Measurements from ENCODE around the gene KLK2. TPM values are rescaled to one million over a fixed set of nuclear protein-coding genes. Genes with fewer than 3 reads are reported as not detected.

KLK2 gene
- total RNA-seq, 2 donors from 2014 or later: 3,344 to 10,024 TPM

DNA sequence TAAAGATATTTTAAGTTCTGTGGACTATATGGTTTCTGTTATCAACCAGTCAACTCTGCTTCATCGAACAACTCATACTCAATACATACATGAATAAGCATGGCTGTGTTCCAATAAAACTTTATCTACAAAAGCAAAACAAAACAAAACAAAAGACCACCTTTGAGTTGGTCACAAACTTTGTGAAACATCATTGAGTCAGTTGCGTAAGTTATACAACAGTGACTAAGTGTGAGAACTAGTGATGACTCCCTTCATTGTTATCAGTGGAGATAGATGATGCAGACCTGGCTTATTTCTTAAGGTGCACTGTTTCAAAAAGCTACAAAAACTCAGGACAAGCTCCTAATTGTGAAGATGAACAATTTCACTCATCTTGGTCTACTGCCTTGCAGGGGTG is 52.5 kb downstream of the KLK2 start:
- TF ChIP-seq POLR2A (IDR thresholded peaks at IDR 0.05) (no peak), POLR2AphosphoS5 (IDR thresholded peaks at IDR 0.05) (no peak)
- TF ChIP-seq, protein P1, sequence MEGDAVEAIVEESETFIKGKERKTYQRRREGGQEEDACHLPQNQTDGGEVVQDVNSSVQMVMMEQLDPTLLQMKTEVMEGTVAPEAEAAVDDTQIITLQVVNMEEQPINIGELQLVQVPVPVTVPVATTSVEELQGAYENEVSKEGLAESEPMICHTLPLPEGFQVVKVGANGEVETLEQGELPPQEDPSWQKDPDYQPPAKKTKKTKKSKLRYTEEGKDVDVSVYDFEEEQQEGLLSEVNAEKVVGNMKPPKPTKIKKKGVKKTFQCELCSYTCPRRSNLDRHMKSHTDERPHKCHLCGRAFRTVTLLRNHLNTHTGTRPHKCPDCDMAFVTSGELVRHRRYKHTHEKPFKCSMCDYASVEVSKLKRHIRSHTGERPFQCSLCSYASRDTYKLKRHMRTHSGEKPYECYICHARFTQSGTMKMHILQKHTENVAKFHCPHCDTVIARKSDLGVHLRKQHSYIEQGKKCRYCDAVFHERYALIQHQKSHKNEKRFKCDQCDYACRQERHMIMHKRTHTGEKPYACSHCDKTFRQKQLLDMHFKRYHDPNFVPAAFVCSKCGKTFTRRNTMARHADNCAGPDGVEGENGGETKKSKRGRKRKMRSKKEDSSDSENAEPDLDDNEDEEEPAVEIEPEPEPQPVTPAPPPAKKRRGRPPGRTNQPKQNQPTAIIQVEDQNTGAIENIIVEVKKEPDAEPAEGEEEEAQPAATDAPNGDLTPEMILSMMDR (IDR thresholded peaks at IDR 0.05): no peak
- no peak overlapping the region for H3K27ac ChIP-seq
- no peaks in the 10 kb centered on the region for H3K36me3 ChIP-seq
- no peaks in the 10 kb centered on the region for H3K9me3 ChIP-seq
- no peak for DNase-seq (ENCODE audit: low spot score)
- intact Hi-C loops (cut with DNase I): no loop called here
- 84% methylated on average over 2 of the region's 2 CpGs for WGBS
- no peaks in the 10 kb centered on the region for H3K27me3 ChIP-seq (replicated peaks; ENCODE audit: insufficient read depth)
- H3K4me3 ChIP-seq: no peak overlapping the region
- H3K4me1 ChIP-seq (replicated peaks): peaks cover 4% of the 10 kb centered on the region

DNA sequence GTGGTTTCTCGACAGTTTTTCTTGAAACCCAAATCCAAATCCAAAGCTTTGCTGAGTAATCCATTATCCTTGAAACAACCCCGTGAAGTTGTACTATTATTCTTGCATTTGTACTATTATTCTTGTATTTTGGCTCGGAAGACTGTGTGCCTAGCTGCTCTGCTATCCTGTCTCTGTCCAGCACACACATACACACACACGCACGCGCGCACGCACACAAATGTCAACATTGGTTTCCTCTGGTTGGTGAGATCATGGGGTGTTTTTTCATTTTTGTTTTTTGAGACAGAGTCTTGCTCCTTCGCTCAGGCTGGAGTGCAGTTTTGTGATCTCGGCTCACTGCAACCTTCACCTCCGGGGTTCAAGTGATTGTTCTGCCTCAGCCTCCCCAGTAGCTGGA is 52.9 kb downstream of the KLK2 start:
- Histone ChIP-seq H3K4me1 (replicated peaks) (peaks cover 4% of the 10 kb centered on the region), H3K4me3 (no peak overlapping the region), H3K9me3 (no peaks in the 10 kb centered on the region), H3K27me3 (replicated peaks; ENCODE audit: insufficient read depth) (no peaks in the 10 kb centered on the region), H3K27ac (no peak overlapping the region), H3K36me3 (no peaks in the 10 kb centered on the region)
- no peak for DNase-seq (ENCODE audit: low spot score)
- TF ChIP-seq POLR2A (IDR thresholded peaks at IDR 0.05): no peak
- TF ChIP-seq, protein P1 (IDR thresholded peaks at IDR 0.05): no peak
- TF ChIP-seq POLR2AphosphoS5 (IDR thresholded peaks at IDR 0.05): no peak
- 78% methylated on average over 11 of the region's 11 CpGs for WGBS
- intact Hi-C loops (cut with DNase I): no loop called here

DNA sequence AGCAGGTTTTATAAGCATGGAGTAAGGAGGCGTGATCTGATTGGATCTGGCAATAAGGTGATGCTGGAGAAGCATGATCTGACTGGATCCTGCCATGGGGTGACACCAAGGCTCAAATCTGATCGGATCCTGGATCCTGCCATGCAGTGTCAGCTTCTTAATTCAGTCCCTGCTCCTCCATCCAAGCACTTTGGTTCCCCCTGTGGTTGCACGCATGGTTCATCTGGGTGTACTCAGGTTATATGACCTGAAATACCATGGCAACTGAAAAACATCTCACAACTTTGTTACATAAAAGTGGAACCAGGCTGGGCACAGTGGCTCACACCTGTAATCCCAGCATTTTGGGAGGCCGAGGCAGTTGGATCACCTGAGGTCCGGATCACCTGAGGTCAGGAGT is 55.6 kb downstream of the KLK2 start:
- no peak for DNase-seq (ENCODE audit: low spot score)
- H3K27ac ChIP-seq: no peak overlapping the region
- 79% methylated on average over 5 of the region's 5 CpGs for WGBS
- H3K36me3 ChIP-seq: no peaks in the 10 kb centered on the region
- H3K4me1 ChIP-seq (replicated peaks): no peaks in the 10 kb centered on the region
- TF ChIP-seq POLR2AphosphoS5 (IDR thresholded peaks at IDR 0.05) (no peak), POLR2A (IDR thresholded peaks at IDR 0.05) (no peak)
- TF ChIP-seq, protein P1 (IDR thresholded peaks at IDR 0.05): no peak
- H3K9me3 ChIP-seq: no peaks in the 10 kb centered on the region
- H3K4me3 ChIP-seq: no peak overlapping the region
- no peaks in the 10 kb centered on the region for H3K27me3 ChIP-seq (replicated peaks; ENCODE audit: insufficient read depth)
- intact Hi-C loops (cut with DNase I): no loop called here

Other genes with a start within 250 kb of the KLK2 start
- gene SYT3, start 233.6 kb upstream of the KLK2 start, total RNA-seq: 1 to 10 TPM; 3.0 to 4.4 TPM
- 10 to 100 TPM in 1 of 2 donors, 1 to 10 TPM in 1; 4.3 to 33.2 TPM for gene C19orf81, start 224.0 kb upstream of the KLK2 start, total RNA-seq
- gene SHANK1, start 153.6 kb upstream of the KLK2 start, total RNA-seq: 1 to 10 TPM in 1 of 2 donors, under 1 TPM in 1; 0.91 to 2.3 TPM
- gene CLEC11A, start 150.1 kb upstream of the KLK2 start, total RNA-seq: 10 to 100 TPM; 13.8 to 26.2 TPM
- gene GPR32, start 103.0 kb upstream of the KLK2 start, total RNA-seq: not detected
- gene ACP4, start 83.0 kb upstream of the KLK2 start, total RNA-seq: not detected
- 10 to 100 TPM in 1 of 2 donors, 1 to 10 TPM in 1; 8.3 to 45.2 TPM for gene KLK1, start 49.7 kb upstream of the KLK2 start, total RNA-seq
- 1 to 10 TPM; 4.0 to 8.5 TPM for gene KLK15, start 39.9 kb upstream of the KLK2 start, total RNA-seq
- over 10,000 TPM in 1 of 2 donors, 1,000 to 10,000 TPM in 1; 7,620 to 35,247 TPM for gene KLK3, start 18.5 kb upstream of the KLK2 start, total RNA-seq
- 100 to 1,000 TPM; 188 to 330 TPM for gene KLK4, start 38.0 kb downstream of the KLK2 start, total RNA-seq
- 1 to 10 TPM; 1.9 to 2.7 TPM for gene KLK5, start 79.6 kb downstream of the KLK2 start, total RNA-seq
- gene KLK6, start 96.2 kb downstream of the KLK2 start, total RNA-seq: 1 to 10 TPM in 1 of 2 donors, not detected in 1; 1.8 TPM
- 1 to 10 TPM in 1 of 2 donors, under 1 TPM in 1; 0.68 to 1.2 TPM for gene KLK7, start 110.5 kb downstream of the KLK2 start, total RNA-seq
- gene KLK8, start 128.2 kb downstream of the KLK2 start, total RNA-seq: not detected
- 10 to 100 TPM in 1 of 2 donors, 1 to 10 TPM in 1; 7.4 to 49.6 TPM for gene KLK10, start 146.3 kb downstream of the KLK2 start, total RNA-seq
- gene KLK11, start 153.2 kb downstream of the KLK2 start, total RNA-seq: 100 to 1,000 TPM in 1 of 2 donors, 10 to 100 TPM in 1; 67.7 to 315 TPM
- under 1 TPM in 1 of 2 donors, not detected in 1; 0.73 TPM for gene KLK12, start 161.6 kb downstream of the KLK2 start, total RNA-seq
- under 1 TPM in 1 of 2 donors, not detected in 1; 0.77 TPM for gene KLK13, start 191.7 kb downstream of the KLK2 start, total RNA-seq
- 1 to 10 TPM; 4.2 to 5.3 TPM for gene KLK14, start 209.4 kb downstream of the KLK2 start, total RNA-seq
- 10 to 100 TPM; 18.7 to 21.4 TPM for gene CTU1, start 235.0 kb downstream of the KLK2 start, total RNA-seq

Measured in prostate gland (tissue), 2 donors.